ENCODE results near the gene NALF2.

NALF2 gene

DNA sequence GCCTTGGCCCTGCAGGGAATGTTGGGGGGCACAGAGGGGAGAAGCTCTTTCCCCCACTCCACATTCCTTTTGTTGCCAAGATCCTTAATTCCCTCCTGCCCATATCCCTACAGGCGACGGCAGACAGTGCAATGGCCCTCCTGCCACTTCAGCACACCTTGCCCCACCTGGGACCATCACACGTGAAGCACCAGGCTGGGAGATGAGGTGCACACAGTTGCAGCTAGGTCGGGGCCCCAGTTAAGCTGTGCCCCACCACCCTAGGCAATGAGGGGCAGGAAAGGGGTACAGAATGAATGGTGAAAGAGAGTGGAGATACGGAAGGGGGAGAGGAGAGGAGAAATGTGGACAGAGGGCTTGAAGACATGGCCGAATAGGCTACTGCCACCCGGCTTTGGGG, 26.2 kb downstream of the NALF2 start:
- no peak for DNase-seq (ENCODE audit: low read depth)

GRCh38 chrX:69531031-69531755, 27.1 kb downstream of the NALF2 start:
- no peak for DNase-seq (ENCODE audit: low read depth)

- no peak for DNase-seq (ENCODE audit: low read depth)
Observed at GRCh38 chrX:69535661-69536060, 31.5 kb downstream of the NALF2 start.

GRCh38 chrX:69538321-69538876, 34.3 kb downstream of the NALF2 start:
- peak; percentile 14 for DNase-seq (ENCODE audit: low read depth)

DNA sequence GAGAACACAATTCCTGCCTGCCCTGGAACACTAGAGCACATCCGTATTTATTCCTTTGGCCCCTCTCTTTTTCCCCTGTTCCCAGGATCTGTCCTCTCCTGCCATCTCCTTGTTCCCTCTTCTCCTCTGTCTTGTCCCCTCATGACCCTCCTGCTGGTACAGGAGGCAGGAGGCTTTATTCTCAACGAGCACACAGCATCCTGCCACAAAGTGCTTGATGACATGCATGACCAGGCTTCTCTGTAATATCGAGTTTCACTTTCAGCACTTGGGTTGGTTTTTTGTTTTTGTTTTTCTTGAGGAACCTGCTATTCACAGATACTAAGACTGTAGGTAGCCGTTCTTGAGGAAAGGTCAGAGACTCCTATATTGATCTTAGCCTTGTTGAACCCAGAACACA, 35.3 kb downstream of the NALF2 start:
- DNase-seq (ENCODE audit: low read depth): no peak

GRCh38 chrX:69541956-69542355, 37.8 kb downstream of the NALF2 start:
- no peak for DNase-seq (ENCODE audit: low read depth)

GRCh38 chrX:69543572-69543971, 39.4 kb downstream of the NALF2 start:
- DNase-seq (ENCODE audit: low read depth): no peak

GRCh38 chrX:69546417-69546816, 42.3 kb downstream of the NALF2 start:
- DNase-seq (ENCODE audit: low read depth): no peak

GRCh38 chrX:69546978-69547377, 42.9 kb downstream of the NALF2 start:
- DNase-seq (ENCODE audit: low read depth): no peak

DNA sequence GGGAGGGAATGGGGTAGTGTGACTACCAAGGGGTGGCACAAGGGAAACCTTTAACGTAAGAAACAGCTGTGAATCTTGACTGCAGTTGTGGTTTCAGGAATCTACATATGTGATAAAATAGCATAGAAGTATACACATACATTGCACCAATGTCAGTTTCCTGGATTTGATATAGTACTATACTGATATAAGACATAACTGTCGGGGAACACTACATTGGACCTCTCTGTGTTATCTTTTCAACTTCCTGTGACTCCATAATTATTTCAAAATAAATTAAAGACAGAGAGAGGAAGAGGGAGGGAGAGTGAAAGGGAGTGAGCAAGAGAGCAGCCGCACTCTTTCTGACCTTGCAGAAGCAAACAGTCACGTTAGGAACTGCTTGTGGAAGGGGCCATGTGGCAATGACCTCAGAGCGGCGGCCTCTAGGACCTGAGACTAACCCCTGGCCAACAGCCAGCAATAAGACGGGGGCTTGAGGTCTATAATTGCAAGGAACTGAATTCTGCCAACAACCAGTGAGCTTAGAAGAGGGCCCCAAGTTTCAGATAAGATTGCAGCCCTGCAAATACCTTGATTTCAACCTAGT, 47.4 kb downstream of the NALF2 start:
- no peak for DNase-seq (ENCODE audit: low read depth)

GRCh38 chrX:69552512-69552911, 48.4 kb downstream of the NALF2 start:
- DNase-seq (ENCODE audit: low read depth): no peak

Measured in amniotic epithelial cell (primary cell).